Body of pancreas (tissue), 4 donors: Measurements from ENCODE around the gene CADM4. TPM values are rescaled to one million over a fixed set of nuclear protein-coding genes. Genes with fewer than 3 reads are reported as not detected.

ENCODE experiments used
- ATAC-seq: fragments of 150-250 bp; one replicate; pipeline ENCODE4 v1.9.1; 2016
- DNase-seq, 4 donors: peaks; one replicate each; pipeline ENCODE4 v3.0.0-alpha.2; 2019
- H3K27ac ChIP-seq, 4 donors: fragments of 200-600 bp; sonication (generic); 1 replicate in 3 of 4; 2 replicates in 1 of 4; pipeline versions ENCODE4 v1.5.1 to v1.6.1; 2016 to 2019; ENCODE audit warnings: mild to moderate bottlenecking in 1 of 4, mixed read lengths in 1 of 4, moderate library complexity in 1 of 4
- H3K27me3 ChIP-seq, 2 donors: fragments of 200-600 bp; sonication (generic); one replicate each; pipeline ENCODE4 v1.6.0; 2016; ENCODE audit warnings: mild to moderate bottlenecking in 1 of 2
- H3K36me3 ChIP-seq, 2 donors: fragments of 200-600 bp; sonication (generic); replicated peaks in 1 of 2; 2 replicates each; pipeline ENCODE4 v1.5.1; 2016; ENCODE audit warnings: low read depth in 2 of 2; ENCODE audit not compliant: insufficient read depth in 1 of 2
- H3K4me1 ChIP-seq: fragments of 200-600 bp; sonication (generic); one replicate; pipeline ENCODE4 v1.6.0; 2016
- H3K4me3 ChIP-seq, 2 donors: fragments of 200-600 bp; sonication (generic); 1 replicate in 1 of 2; 2 replicates in 1 of 2; pipeline ENCODE4 v1.5.1; 2016 to 2019
- H3K9me3 ChIP-seq, 3 donors: fragments of 200-600 bp; sonication (generic); 1 replicate in 2 of 3; 2 replicates in 1 of 3; pipeline ENCODE4 v1.5.1; 2016
- POLR2A ChIP-seq, 3 donors: fragments of 450-650 bp; IDR thresholded peaks; one replicate each; pipeline ENCODE4 v1.6.1; 2016; ENCODE audit warnings: antibody characterized with exemption in 3 of 3, mild to moderate bottlenecking in 2 of 3
- WGBS, 2 donors: methylation state at CpG; one replicate each; pipeline ENCODE4 v1.1.5; 2017; 5-methylcytosine and 5-hydroxymethylcytosine counted together
- intact Hi-C: fragments of 100-400 bp; cut with DNase I; formaldehyde crosslinking; loops from one replicate; pipeline ENCODE4 v1.15.1; 2023
- small RNA-seq: library from RNA; depleted of rRNA; stranded (forward); fragments of <200 nt; gene quantifications from one replicate; pipeline ENCODE3, GENCODE V24; 2016
- total RNA-seq, 2 donors: library from RNA; depleted of rRNA; stranded (reverse); fragments of >200 nt; gene quantifications; one replicate each; pipeline ENCODE4 v1.1.0, GENCODE V29; 2016
- TF ChIP-seq, protein P1 (sequence below), 7 experiments: fragments of 450-650 bp in 4 of 7; fragments of 200-600 bp in 3 of 7; sonication (generic) in 3 of 7; IDR thresholded peaks; one replicate each; pipeline ENCODE4 v1.5.1; 2016 to 2019; ENCODE audit warnings: antibody characterized with exemption in 7 of 7

The CADM4 gene
- total RNA-seq, 2 donors from 2014 or later: 2.0 to 2.6 TPM

- DNase-seq: no peak
- no peak for TF ChIP-seq POLR2A (IDR thresholded peaks at IDR 0.05)
- TF ChIP-seq, protein P1, sequence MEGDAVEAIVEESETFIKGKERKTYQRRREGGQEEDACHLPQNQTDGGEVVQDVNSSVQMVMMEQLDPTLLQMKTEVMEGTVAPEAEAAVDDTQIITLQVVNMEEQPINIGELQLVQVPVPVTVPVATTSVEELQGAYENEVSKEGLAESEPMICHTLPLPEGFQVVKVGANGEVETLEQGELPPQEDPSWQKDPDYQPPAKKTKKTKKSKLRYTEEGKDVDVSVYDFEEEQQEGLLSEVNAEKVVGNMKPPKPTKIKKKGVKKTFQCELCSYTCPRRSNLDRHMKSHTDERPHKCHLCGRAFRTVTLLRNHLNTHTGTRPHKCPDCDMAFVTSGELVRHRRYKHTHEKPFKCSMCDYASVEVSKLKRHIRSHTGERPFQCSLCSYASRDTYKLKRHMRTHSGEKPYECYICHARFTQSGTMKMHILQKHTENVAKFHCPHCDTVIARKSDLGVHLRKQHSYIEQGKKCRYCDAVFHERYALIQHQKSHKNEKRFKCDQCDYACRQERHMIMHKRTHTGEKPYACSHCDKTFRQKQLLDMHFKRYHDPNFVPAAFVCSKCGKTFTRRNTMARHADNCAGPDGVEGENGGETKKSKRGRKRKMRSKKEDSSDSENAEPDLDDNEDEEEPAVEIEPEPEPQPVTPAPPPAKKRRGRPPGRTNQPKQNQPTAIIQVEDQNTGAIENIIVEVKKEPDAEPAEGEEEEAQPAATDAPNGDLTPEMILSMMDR (IDR thresholded peaks at IDR 0.05): no peak
- ATAC-seq: no peak
- Histone ChIP-seq H3K27ac (peak overlapping the region in 3 of 4 donors; percentile 66 to 84 (median 76)), H3K4me1 (peaks cover 12% of the 10 kb centered on the region), H3K27me3 (no peaks in the 10 kb centered on the region), H3K9me3 (no peaks in the 10 kb centered on the region), H3K36me3 (no peaks in the 10 kb centered on the region), H3K4me3 (no peak overlapping the region)
- 59 to 69% methylated on average over 37 of the region's 37 CpGs for WGBS, 2 donors
- intact Hi-C loops: no loop called here
Observed at GRCh38 chr19:43575955-43576878, 63.4 kb downstream of the CADM4 start.

GRCh38 chr19:43575156-43575950, 64.3 kb downstream of the CADM4 start, which contains the start of the genes PINLYP and XRCC1:
PINLYP (plus strand) TSS chr19:43575801; CDS start chr19:43577192, 1,391 bp downstream.
XRCC1 (minus strand) TSS chr19:43575527; CDS start chr19:43575458, 69 bp downstream.
- 0% methylated on average over 16 to 51 of the region's 51 CpGs for WGBS, 2 donors
- ATAC-seq (peak; percentile 100), DNase-seq (peak; percentile 98 to 99 (median 98))
- Histone ChIP-seq H3K9me3 (no peaks in the 10 kb centered on the region), H3K27ac (peak within 1 kb of the TSS in 3 of 4 donors; percentile 66 to 91 (median 84)), H3K36me3 (no peaks in the 10 kb centered on the region), H3K4me3 (peak within 1 kb of the TSS; percentile 30 to 66), H3K27me3 (no peaks in the 10 kb centered on the region), H3K4me1 (peaks cover 12% of the 10 kb centered on the region)
- TF ChIP-seq, protein P1 (IDR thresholded peaks at IDR 0.05): peak in 1 of 7 experiments; percentile 4
- TF ChIP-seq POLR2A (IDR thresholded peaks at IDR 0.05): peak in 2 of 3 donors; percentile 67 to 68
- intact Hi-C loops: no loop called here

GRCh38 chr19:43574424-43575155, 65.1 kb downstream of the CADM4 start:
- 28 to 32% methylated on average over 12 of the region's 12 CpGs for WGBS, 2 donors
- Histone ChIP-seq H3K27ac (peak overlapping the region in 3 of 4 donors; percentile 66 to 91 (median 84)), H3K4me3 (peak overlapping the region; percentile 30 to 66), H3K4me1 (peaks cover 12% of the 10 kb centered on the region), H3K36me3 (no peaks in the 10 kb centered on the region), H3K9me3 (no peaks in the 10 kb centered on the region), H3K27me3 (no peaks in the 10 kb centered on the region)
- intact Hi-C loops: no loop called here
- DNase-seq: no peak
- no peak for ATAC-seq
- no peak for TF ChIP-seq POLR2A (IDR thresholded peaks at IDR 0.05)
- TF ChIP-seq, protein P1 (IDR thresholded peaks at IDR 0.05): no peak

Small RNA genes lying within 50 kb of the gene (small RNA-seq; reads per million reads assigned to genes)
- gene RN7SL368P: not detected

Other genes starting within 250 kb of the CADM4 start
- not detected for gene TEX101, start 225.0 kb downstream of the CADM4 start, total RNA-seq
- gene LYPD3, start 174.2 kb downstream of the CADM4 start, total RNA-seq: under 1 TPM in 1 of 2 donors, not detected in 1; 0.26 TPM
- 10 to 100 TPM; 14.5 to 16.9 TPM for gene PHLDB3, start 135.1 kb downstream of the CADM4 start, total RNA-seq
- gene ETHE1, start 112.6 kb downstream of the CADM4 start, total RNA-seq: 10 to 100 TPM; 21.1 to 29.8 TPM
- gene ZNF575, start 106.7 kb downstream of the CADM4 start, total RNA-seq: under 1 TPM in 1 of 2 donors, not detected in 1; 0.52 TPM
- 10 to 100 TPM; 19.7 to 31.0 TPM for gene XRCC1, start 64.3 kb downstream of the CADM4 start, total RNA-seq
- gene PINLYP, start 64.0 kb downstream of the CADM4 start, total RNA-seq: 1 to 10 TPM in 1 of 2 donors, not detected in 1; 4.6 TPM
- 10 to 100 TPM in 1 of 2 donors, 1 to 10 TPM in 1; 9.1 to 20.1 TPM for gene IRGQ, start 43.7 kb downstream of the CADM4 start, total RNA-seq
- 1 to 10 TPM; 4.6 to 8.6 TPM for gene ZNF576, start 43.3 kb downstream of the CADM4 start, total RNA-seq
- 1 to 10 TPM in 1 of 2 donors, under 1 TPM in 1; 0.33 to 2.1 TPM for gene SRRM5, start 27.8 kb downstream of the CADM4 start, total RNA-seq
- gene ZNF428, start 20.2 kb downstream of the CADM4 start, total RNA-seq: 10 to 100 TPM; 24.4 to 31.6 TPM
- 10 to 100 TPM in 1 of 2 donors, 1 to 10 TPM in 1; 5.4 to 25.4 TPM for gene PLAUR, start 30.3 kb upstream of the CADM4 start, total RNA-seq
- not detected for gene IRGC, start 76.2 kb upstream of the CADM4 start, total RNA-seq
- 10 to 100 TPM in 1 of 2 donors, 1 to 10 TPM in 1; 8.3 to 52.1 TPM for gene SMG9, start 115.1 kb upstream of the CADM4 start, total RNA-seq
- gene KCNN4, start 141.1 kb upstream of the CADM4 start, total RNA-seq: 1 to 10 TPM in 1 of 2 donors, not detected in 1; 2.9 TPM
- not detected for gene LYPD5, start 162.6 kb upstream of the CADM4 start, total RNA-seq
- gene ZNF283, start 187.5 kb upstream of the CADM4 start, total RNA-seq: 1 to 10 TPM; 3.6 to 6.6 TPM
- under 1 TPM in 1 of 2 donors, not detected in 1; 0.78 TPM for gene ZNF404, start 244.1 kb upstream of the CADM4 start, total RNA-seq